ENCODE results near the gene HMGCS1.

- TF ChIP-seq CTCF (IDR thresholded peaks at IDR 0.05; ENCODE audit: insufficient read depth, low read length) (no peak), POLR2AphosphoS5 (IDR thresholded peaks at IDR 0.05; ENCODE audit: low read depth) (no peak), REST (IDR thresholded peaks at IDR 0.05; ENCODE audit: insufficient replicate concordance, low read depth) (no peak), GABPA (IDR thresholded peaks at IDR 0.05; ENCODE audit: low read depth) (no peak), SPI1 (IDR thresholded peaks at IDR 0.05; ENCODE audit: borderline replicate concordance, low read depth) (no peak)
Measured at GRCh38 chr5:43354774-43355173, 41.6 kb upstream of the HMGCS1 start.
